ENCODE results near the gene KIR2DL3. TPM values are rescaled to one million over a fixed set of nuclear protein-coding genes. Genes with fewer than 3 reads are reported as not detected.
"Not testable (repeated sequence)": the region's sequence is repeated elsewhere in the genome, so short reads cannot be mapped to it uniquely, and the experiment has no call there.

The KIR2DL3 gene
- total RNA-seq, 1 donor from 2014 or later, result not detected

DNA sequence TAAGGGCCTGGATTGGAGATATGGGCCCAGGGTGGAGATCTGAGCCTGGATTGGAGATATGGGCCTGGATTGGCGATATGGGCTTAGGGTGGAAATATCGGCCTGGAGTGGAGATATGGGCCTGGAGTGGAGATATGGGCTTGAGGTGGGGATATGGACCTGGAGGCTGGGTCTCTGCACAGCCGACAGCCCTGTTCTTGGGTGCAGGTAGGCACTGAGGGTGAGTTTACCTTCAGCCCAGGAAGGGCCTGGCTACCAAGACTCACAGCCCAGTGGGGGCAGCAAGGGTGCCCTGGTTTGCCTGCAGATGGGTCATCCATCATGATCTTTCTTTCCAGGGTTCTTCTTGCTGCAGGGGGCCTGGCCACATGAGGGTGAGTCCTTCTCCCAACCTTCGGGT, 32.2 kb downstream of the KIR2DL3 start:
- not testable (repeated sequence) for H3K36me3 ChIP-seq (ENCODE audit: control insufficient read depth in 3 of 3, insufficient read depth in 3 of 3, low read length in 3 of 3); H3K27me3 ChIP-seq (ENCODE audit: control insufficient read depth in 3 of 3, insufficient read depth in 3 of 3, low read length in 3 of 3); H3K9ac ChIP-seq (ENCODE audit: low read depth in 1 of 3, low read length in 3 of 3); H3K27ac ChIP-seq (ENCODE audit: low read depth, low read length); H3K9me3 ChIP-seq (ENCODE audit: control insufficient read depth in 3 of 3, low read length in 3 of 3); H3K4me3 ChIP-seq (ENCODE audit: low read length in 3 of 3); H3K4me1 ChIP-seq (ENCODE audit: control insufficient read depth in 3 of 3, insufficient read depth in 3 of 3, low read length in 3 of 3)

DNA sequence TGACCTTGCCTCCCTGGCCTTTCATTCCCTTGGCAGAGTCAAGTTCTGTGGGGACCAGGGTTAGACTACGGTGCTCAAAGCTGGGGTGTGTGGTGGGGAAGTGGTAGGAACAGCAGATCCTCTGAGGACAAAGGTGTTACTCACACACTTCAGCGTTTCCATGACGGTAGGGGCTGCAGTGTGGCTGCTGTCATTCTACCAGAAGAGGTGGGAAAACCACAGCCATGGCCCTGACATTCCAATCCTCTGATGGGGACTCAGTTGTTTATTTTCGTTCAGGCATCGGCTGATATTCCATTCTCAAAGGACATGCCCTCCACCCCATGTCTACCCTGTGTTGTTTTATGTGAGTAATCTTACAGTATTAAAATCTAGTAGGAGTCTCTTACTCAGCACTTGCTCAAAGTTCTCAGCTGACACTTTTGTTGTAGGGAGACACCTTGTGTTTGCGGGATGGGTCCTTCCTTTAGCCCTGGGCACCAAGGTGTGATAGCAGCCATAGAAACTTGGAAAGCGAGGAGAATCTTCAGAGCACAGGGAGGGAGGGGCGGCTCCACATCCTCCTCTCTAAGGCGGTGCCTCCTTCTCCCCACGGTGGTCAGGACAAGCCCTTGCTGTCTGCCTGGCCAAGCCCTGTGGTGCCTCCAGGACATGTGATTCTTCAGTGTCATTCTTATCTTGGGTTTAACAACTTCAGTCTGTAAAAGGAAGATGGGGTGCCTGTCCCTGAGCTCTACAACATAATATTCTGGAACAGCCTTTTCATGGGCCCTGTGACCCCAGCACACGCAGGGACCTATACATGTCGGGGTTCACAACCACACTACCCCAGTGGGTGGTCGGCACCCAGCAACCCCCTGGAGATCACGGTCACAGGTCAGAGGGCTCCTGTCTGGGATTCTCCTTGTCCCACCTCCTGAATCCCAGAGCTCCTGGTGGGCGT, 33.0 kb downstream of the KIR2DL3 start:
- not testable (repeated sequence) for H3K9me3 ChIP-seq (ENCODE audit: control insufficient read depth in 3 of 3, low read length in 3 of 3); H3K9ac ChIP-seq (ENCODE audit: low read depth in 1 of 3, low read length in 3 of 3); H3K27me3 ChIP-seq (ENCODE audit: control insufficient read depth in 3 of 3, insufficient read depth in 3 of 3, low read length in 3 of 3); H3K4me1 ChIP-seq (ENCODE audit: control insufficient read depth in 3 of 3, insufficient read depth in 3 of 3, low read length in 3 of 3); H3K36me3 ChIP-seq (ENCODE audit: control insufficient read depth in 3 of 3, insufficient read depth in 3 of 3, low read length in 3 of 3); H3K27ac ChIP-seq (ENCODE audit: low read depth, low read length); H3K4me3 ChIP-seq (ENCODE audit: low read length in 3 of 3)

DNA sequence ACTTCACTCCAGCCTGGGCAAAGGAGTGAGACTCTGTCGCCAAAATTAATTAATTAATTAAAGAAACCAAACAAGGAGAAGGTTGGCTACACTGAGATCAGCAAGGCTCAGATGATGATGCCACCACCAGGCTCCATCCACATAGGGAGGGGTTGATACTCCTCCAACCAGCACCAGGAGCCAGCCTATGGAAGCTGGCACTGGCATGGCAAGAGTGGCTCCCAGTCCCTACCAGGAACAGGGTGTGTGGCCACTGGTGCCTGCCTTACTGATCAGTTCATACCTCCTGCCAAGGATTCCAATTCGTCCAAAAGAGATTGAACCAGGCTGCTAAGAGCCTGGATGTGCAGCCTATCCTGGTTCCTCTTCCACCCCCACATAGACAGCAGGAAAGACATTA, 34.4 kb downstream of the KIR2DL3 start:
- not testable (repeated sequence) for H3K9ac ChIP-seq (ENCODE audit: low read depth in 1 of 3, low read length in 3 of 3); H3K36me3 ChIP-seq (ENCODE audit: control insufficient read depth in 3 of 3, insufficient read depth in 3 of 3, low read length in 3 of 3); H3K4me3 ChIP-seq (ENCODE audit: low read length in 3 of 3); H3K4me1 ChIP-seq (ENCODE audit: control insufficient read depth in 3 of 3, insufficient read depth in 3 of 3, low read length in 3 of 3); H3K9me3 ChIP-seq (ENCODE audit: control insufficient read depth in 3 of 3, low read length in 3 of 3); H3K27ac ChIP-seq (ENCODE audit: low read depth, low read length); H3K27me3 ChIP-seq (ENCODE audit: control insufficient read depth in 3 of 3, insufficient read depth in 3 of 3, low read length in 3 of 3)

DNA sequence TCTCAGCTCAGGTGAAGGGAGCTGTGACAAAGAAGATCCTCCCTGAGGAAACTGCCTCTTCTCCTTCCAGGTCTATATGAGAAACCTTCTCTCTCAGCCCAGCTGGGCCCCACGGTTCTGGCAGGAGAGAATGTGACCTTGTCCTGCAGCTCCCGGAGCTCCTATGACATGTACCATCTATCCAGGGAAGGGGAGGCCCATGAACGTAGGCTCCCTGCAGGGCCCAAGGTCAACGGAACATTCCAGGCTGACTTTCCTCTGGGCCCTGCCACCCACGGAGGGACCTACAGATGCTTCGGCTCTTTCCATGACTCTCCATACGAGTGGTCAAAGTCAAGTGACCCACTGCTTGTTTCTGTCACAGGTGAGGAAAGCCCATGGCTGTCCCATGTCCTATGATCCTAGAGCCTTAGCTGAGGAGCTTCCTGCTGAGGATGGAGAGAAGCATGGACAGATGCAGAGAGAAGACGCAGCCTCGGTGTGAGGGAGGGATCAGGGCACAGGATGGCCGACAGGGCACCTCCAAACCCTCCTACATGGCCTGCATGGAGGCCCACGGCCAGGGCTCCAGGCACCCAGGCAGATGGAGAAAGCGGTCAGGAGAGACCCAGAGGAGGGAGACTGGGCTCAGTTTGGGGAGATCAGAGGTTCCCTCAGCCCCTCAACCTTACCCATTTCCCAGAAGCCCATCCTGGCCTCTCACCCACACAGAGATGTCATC, 36.9 kb downstream of the KIR2DL3 start:
- not testable (repeated sequence) for H3K9me3 ChIP-seq (ENCODE audit: control insufficient read depth in 3 of 3, low read length in 3 of 3); H3K27ac ChIP-seq (ENCODE audit: low read depth, low read length); H3K4me3 ChIP-seq (ENCODE audit: low read length in 3 of 3); H3K36me3 ChIP-seq (ENCODE audit: control insufficient read depth in 3 of 3, insufficient read depth in 3 of 3, low read length in 3 of 3); H3K27me3 ChIP-seq (ENCODE audit: control insufficient read depth in 3 of 3, insufficient read depth in 3 of 3, low read length in 3 of 3); H3K9ac ChIP-seq (ENCODE audit: low read depth in 1 of 3, low read length in 3 of 3); H3K4me1 ChIP-seq (ENCODE audit: control insufficient read depth in 3 of 3, insufficient read depth in 3 of 3, low read length in 3 of 3)

DNA sequence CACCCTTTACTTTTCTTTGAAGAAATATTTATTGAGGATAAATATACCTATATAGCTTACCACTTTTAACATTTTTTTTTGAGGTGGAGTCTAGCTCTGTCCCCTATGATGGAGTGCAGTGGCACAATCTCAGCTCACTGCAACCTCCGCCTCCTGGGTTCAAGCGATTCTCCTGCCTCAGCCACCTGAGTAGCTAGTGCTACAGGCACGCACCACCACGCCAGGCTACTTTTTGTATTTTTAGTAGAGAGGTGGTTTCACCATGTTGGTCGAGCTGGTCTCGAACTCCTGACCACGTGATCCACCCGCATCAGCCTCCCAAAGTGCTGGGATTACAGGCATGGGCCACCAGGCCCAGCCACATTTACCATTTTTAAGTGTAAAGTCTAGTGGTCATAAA, 37.5 kb downstream of the KIR2DL3 start:
- not testable (repeated sequence) for H3K27me3 ChIP-seq (ENCODE audit: control insufficient read depth in 3 of 3, insufficient read depth in 3 of 3, low read length in 3 of 3); H3K36me3 ChIP-seq (ENCODE audit: control insufficient read depth in 3 of 3, insufficient read depth in 3 of 3, low read length in 3 of 3)

DNA sequence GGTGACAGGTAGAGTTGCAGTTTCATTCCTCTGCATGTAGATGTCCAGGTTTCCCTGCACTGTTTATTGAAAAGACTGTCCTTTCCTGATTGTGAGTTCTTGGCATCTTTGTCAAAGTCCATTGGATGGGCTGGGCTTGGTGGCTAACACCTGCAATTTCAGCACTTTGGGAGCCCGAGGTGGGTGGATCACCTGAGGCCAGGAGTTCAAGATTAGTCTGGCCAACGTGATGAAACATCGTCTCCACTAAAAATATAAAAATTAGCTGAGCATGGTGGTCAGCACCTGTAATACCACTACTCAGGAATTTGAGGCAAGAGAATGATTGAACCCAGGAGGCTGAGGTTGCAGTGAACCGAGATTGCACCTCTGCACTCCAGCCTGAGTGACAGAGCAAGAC, 39.5 kb downstream of the KIR2DL3 start:
- not testable (repeated sequence) for H3K27ac ChIP-seq (ENCODE audit: low read depth, low read length); H3K4me1 ChIP-seq (ENCODE audit: control insufficient read depth in 3 of 3, insufficient read depth in 3 of 3, low read length in 3 of 3); H3K36me3 ChIP-seq (ENCODE audit: control insufficient read depth in 3 of 3, insufficient read depth in 3 of 3, low read length in 3 of 3); H3K9me3 ChIP-seq (ENCODE audit: control insufficient read depth in 3 of 3, low read length in 3 of 3); H3K4me3 ChIP-seq (ENCODE audit: low read length in 3 of 3); H3K9ac ChIP-seq (ENCODE audit: low read depth in 1 of 3, low read length in 3 of 3); H3K27me3 ChIP-seq (ENCODE audit: control insufficient read depth in 3 of 3, insufficient read depth in 3 of 3, low read length in 3 of 3)

More for the DNA sequence above, 37.5 kb downstream of the KIR2DL3 start:
- H3K4me3 ChIP-seq (ENCODE audit: low read length in 3 of 3); H3K4me1 ChIP-seq (ENCODE audit: control insufficient read depth in 3 of 3, insufficient read depth in 3 of 3, low read length in 3 of 3); H3K9ac ChIP-seq (ENCODE audit: low read depth in 1 of 3, low read length in 3 of 3); H3K27ac ChIP-seq (ENCODE audit: low read depth, low read length); H3K9me3 ChIP-seq (ENCODE audit: control insufficient read depth in 3 of 3, low read length in 3 of 3): not testable (repeated sequence)

DNA sequence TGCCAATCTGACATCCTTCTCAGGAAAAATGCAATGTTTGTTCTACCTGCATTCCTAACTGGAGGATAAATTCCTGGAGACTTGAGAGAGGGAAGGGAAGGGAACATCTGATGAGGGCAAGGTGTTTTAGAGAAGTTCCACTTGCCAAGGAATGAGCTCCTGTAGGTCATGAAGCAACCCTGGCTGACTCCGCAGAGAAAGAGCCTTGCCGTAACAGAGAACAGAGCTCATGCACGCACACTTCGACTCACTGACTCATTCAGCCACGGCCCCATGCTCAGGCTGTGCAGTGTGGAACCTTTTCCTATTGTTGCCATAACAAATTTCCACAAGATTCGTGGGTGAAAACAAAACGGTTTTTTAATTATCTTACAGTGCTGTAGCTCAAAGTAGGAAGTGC, 40.6 kb downstream of the KIR2DL3 start:
- H3K4me1 ChIP-seq (ENCODE audit: control insufficient read depth in 3 of 3, insufficient read depth in 3 of 3, low read length in 3 of 3); H3K27me3 ChIP-seq (ENCODE audit: control insufficient read depth in 3 of 3, insufficient read depth in 3 of 3, low read length in 3 of 3); H3K36me3 ChIP-seq (ENCODE audit: control insufficient read depth in 3 of 3, insufficient read depth in 3 of 3, low read length in 3 of 3); H3K9me3 ChIP-seq (ENCODE audit: control insufficient read depth in 3 of 3, low read length in 3 of 3); H3K27ac ChIP-seq (ENCODE audit: low read depth, low read length); H3K9ac ChIP-seq (ENCODE audit: low read depth in 1 of 3, low read length in 3 of 3); H3K4me3 ChIP-seq (ENCODE audit: low read length in 3 of 3): not testable (repeated sequence)

DNA sequence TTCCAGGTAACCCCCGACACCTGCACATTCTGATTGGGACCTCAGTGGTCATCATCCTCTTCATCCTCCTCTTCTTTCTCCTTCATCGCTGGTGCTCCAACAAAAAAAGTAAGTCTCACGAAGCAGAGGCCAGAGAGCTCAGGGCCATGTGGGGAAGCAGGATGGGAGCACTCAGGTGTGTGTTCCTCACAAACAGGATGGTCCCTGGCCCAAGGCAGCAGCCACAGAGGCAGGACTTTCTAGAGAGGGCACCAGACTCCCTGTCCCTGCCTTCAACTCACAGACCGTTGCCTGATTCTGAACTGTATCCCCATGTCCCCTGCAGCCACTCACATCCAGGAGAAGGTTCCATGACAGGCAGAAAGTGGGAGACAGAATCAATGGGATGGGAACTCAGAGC, 44.6 kb downstream of the KIR2DL3 start:
- not testable (repeated sequence) for H3K36me3 ChIP-seq (ENCODE audit: control insufficient read depth in 3 of 3, insufficient read depth in 3 of 3, low read length in 3 of 3); H3K9me3 ChIP-seq (ENCODE audit: control insufficient read depth in 3 of 3, low read length in 3 of 3); H3K4me3 ChIP-seq (ENCODE audit: low read length in 3 of 3); H3K9ac ChIP-seq (ENCODE audit: low read depth in 1 of 3, low read length in 3 of 3); H3K27ac ChIP-seq (ENCODE audit: low read depth, low read length); H3K27me3 ChIP-seq (ENCODE audit: control insufficient read depth in 3 of 3, insufficient read depth in 3 of 3, low read length in 3 of 3); H3K4me1 ChIP-seq (ENCODE audit: control insufficient read depth in 3 of 3, insufficient read depth in 3 of 3, low read length in 3 of 3)

DNA sequence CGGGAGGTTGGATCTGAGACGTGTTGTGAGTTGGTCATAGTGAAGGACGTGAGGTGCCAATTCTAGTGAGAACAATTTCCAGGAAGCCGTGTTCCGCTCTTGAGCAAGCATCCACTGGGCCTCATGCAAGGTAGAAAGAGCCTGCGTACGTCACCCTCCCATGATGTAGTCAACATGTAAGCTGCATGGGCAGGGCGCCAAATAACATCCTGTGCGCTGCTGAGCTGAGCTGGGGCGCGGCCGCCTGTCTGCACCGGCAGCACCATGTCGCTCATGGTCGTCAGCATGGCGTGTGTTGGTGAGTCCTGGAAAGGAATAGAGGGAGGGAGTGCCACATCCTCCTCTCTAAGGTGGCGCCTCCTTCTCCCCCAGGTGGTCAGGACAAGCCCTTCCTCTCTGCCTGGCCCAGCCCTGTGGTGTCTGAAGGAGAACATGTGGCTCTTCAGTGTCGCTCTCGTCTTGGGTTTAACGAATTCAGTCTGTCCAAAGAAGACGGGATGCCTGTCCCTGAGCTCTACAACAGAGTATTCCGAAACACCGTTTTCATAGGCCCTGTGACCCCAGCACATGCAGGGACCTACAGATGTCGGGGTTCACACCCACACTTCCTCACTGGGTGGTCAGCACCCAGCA, 47.9 kb downstream of the KIR2DL3 start:
- H3K4me1 ChIP-seq (ENCODE audit: control insufficient read depth in 3 of 3, insufficient read depth in 3 of 3, low read length in 3 of 3); H3K36me3 ChIP-seq (ENCODE audit: control insufficient read depth in 3 of 3, insufficient read depth in 3 of 3, low read length in 3 of 3); H3K27me3 ChIP-seq (ENCODE audit: control insufficient read depth in 3 of 3, insufficient read depth in 3 of 3, low read length in 3 of 3); H3K9ac ChIP-seq (ENCODE audit: low read depth in 1 of 3, low read length in 3 of 3); H3K27ac ChIP-seq (ENCODE audit: low read depth, low read length); H3K4me3 ChIP-seq (ENCODE audit: low read length in 3 of 3); H3K9me3 ChIP-seq (ENCODE audit: control insufficient read depth in 3 of 3, low read length in 3 of 3): not testable (repeated sequence)

DNA sequence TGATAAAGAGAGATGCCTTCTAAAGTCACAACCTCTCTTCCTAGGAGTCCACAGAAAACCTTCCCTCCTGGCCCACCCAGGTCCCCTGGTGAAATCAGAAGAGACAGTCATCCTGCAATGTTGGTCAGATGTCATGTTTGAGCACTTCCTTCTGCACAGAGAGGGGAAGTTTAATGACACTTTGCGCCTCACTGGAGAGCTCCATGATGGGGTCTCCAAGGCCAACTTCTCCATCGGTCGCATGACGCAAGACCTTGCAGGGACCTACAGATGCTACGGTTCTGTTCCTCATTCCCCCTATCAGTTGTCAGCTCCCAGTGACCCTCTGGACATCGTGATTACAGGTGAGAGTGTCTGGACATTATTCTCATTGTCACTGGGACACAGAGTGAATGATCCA, 49.8 kb downstream of the KIR2DL3 start:
- H3K27ac ChIP-seq (ENCODE audit: low read depth, low read length); H3K4me1 ChIP-seq (ENCODE audit: control insufficient read depth in 3 of 3, insufficient read depth in 3 of 3, low read length in 3 of 3); H3K36me3 ChIP-seq (ENCODE audit: control insufficient read depth in 3 of 3, insufficient read depth in 3 of 3, low read length in 3 of 3); H3K9ac ChIP-seq (ENCODE audit: low read depth in 1 of 3, low read length in 3 of 3); H3K27me3 ChIP-seq (ENCODE audit: control insufficient read depth in 3 of 3, insufficient read depth in 3 of 3, low read length in 3 of 3); H3K9me3 ChIP-seq (ENCODE audit: control insufficient read depth in 3 of 3, low read length in 3 of 3); H3K4me3 ChIP-seq (ENCODE audit: low read length in 3 of 3): not testable (repeated sequence)
